B cell (primary cell): ENCODE results near the gene STX18. TPM values are rescaled to one million over a fixed set of nuclear protein-coding genes. Genes with fewer than 3 reads are reported as not detected.
"Not testable (repeated sequence)": the region's sequence is repeated elsewhere in the genome, so short reads cannot be mapped to it uniquely, and the experiment has no call there.

ENCODE experiments used
- ATAC-seq: fragments of 200-7000 bp; cut with Tn5 transposase; one replicate; pipeline ENCODE4 v1.10.0; 2021; ENCODE audit warnings: low read depth, mild to moderate bottlenecking, moderate number of reproducible peaks, moderate library complexity
- CTCF ChIA-PET: fragments of 350-600 bp; sonication (Branson Sonifier 250); formaldehyde crosslinking; loops from one replicate; lab custom pipeline; 2021; ENCODE audit warnings: antibody characterized with exemption, inconsistent platforms; lab: Charles Lee
- POLR2A ChIA-PET: fragments of 350-600 bp; sonication (Branson Sonifier 250); formaldehyde crosslinking; loops from one replicate; lab custom pipeline; 2021; ENCODE audit warnings: antibody characterized with exemption; lab: Charles Lee
- DNase-seq: peaks from one replicate; pipeline ENCODE4 v3.0.0; 2013
- H2AFZ ChIP-seq: 2 replicates; pipeline ENCODE4 v1.6.1; 2012; ENCODE audit warnings: mild to moderate bottlenecking, low read depth, low read length; ENCODE audit not compliant: insufficient read depth, poor library complexity, severe bottlenecking
- H3K27ac ChIP-seq, 2 donors: 1 replicate in 1 of 2; 2 replicates in 1 of 2; pipeline ENCODE4 v1.5.1; 2012 to 2013; ENCODE audit warnings: low read length in 2 of 2, mild to moderate bottlenecking in 2 of 2, moderate library complexity in 1 of 2
- H3K27me3 ChIP-seq, 4 experiments: fragments of 200-600 bp in 1 of 4; sonication (generic) in 1 of 4; replicated peaks in 1 of 4; 1 replicate in 2 of 4; 2 replicates in 2 of 4; pipeline versions ENCODE4 v1.6.1 to v1.7.0; 2013 to 2016; ENCODE audit warnings: low read length in 3 of 4, mild to moderate bottlenecking in 2 of 4, mixed read lengths in 1 of 4, moderate library complexity in 1 of 4; ENCODE audit not compliant: insufficient read depth in 4 of 4, control insufficient read depth in 3 of 4; ENCODE audit errors: control extremely low read depth in 1 of 4
- H3K36me3 ChIP-seq, 2 experiments: replicated peaks in 1 of 2; 1 replicate in 1 of 2; 2 replicates in 1 of 2; pipeline versions ENCODE4 v1.6.1 to v1.7.1; 2013; ENCODE audit warnings: low read length in 1 of 2; ENCODE audit not compliant: insufficient read depth in 2 of 2, control insufficient read depth in 1 of 2; ENCODE audit errors: control extremely low read depth in 1 of 2, extremely low read depth in 1 of 2
- H3K4me1 ChIP-seq, 2 donors: fragments of 200-600 bp in 1 of 2; sonication (generic) in 1 of 2; 1 replicate in 1 of 2; 2 replicates in 1 of 2; pipeline versions ENCODE4 v1.5.1 to v1.6.1; 2013 to 2017; ENCODE audit warnings: low read length in 2 of 2; ENCODE audit not compliant: control insufficient read depth in 2 of 2, insufficient read depth in 2 of 2
- H3K4me2 ChIP-seq: replicated peaks from 2 replicates; pipeline ENCODE3; 2012; ENCODE audit warnings: mild to moderate bottlenecking, low read depth, low read length; ENCODE audit not compliant: poor library complexity, severe bottlenecking
- H3K4me3 ChIP-seq, 5 experiments: fragments of 200-600 bp in 1 of 5; sonication (generic) in 1 of 5; 1 replicate in 3 of 5; 2 replicates in 2 of 5; pipeline versions ENCODE4 v1.5.1 to v1.7.0; 2011 to 2016; ENCODE audit warnings: low read length in 4 of 5, mild to moderate bottlenecking in 4 of 5, low read depth in 2 of 5, control low read depth in 1 of 5, moderate library complexity in 1 of 5; ENCODE audit not compliant: insufficient read depth in 1 of 5; ENCODE audit errors: control extremely low read depth in 1 of 5, extremely low read depth in 1 of 5
- H3K79me2 ChIP-seq: fragments of 200-600 bp; sonication (generic); one replicate; pipeline ENCODE4 v1.6.0; 2016; ENCODE audit warnings: low read length; ENCODE audit not compliant: control insufficient read depth, insufficient read depth
- H3K9ac ChIP-seq: fragments of 200-600 bp; sonication (generic); 2 replicates; pipeline ENCODE4 v1.6.1; 2017; ENCODE audit warnings: mild to moderate bottlenecking, low read length, moderate library complexity
- H3K9me3 ChIP-seq, 3 donors: one replicate each; pipeline versions ENCODE4 v1.6.1 to v1.7.1; 2013; ENCODE audit warnings: low read length in 2 of 3; ENCODE audit not compliant: control insufficient read depth in 2 of 3, insufficient read depth in 1 of 3; ENCODE audit errors: control extremely low read depth in 1 of 3
- H4K20me1 ChIP-seq: 2 replicates; pipeline ENCODE4 v1.6.0; 2012; ENCODE audit warnings: mild to moderate bottlenecking, low read length; ENCODE audit not compliant: insufficient read depth, control insufficient read depth, poor library complexity, severe bottlenecking
- H3K27ac Mint-ChIP-seq: one replicate; pipeline ENCODE4 v1.8.0; 2021; ENCODE audit warnings: mixed read lengths
- H3K27me3 Mint-ChIP-seq: one replicate; pipeline ENCODE4 v1.8.0; 2021; ENCODE audit warnings: mixed read lengths
- H3K4me1 Mint-ChIP-seq: one replicate; pipeline ENCODE4 v1.8.0; 2021; ENCODE audit warnings: mixed read lengths
- H3K4me3 Mint-ChIP-seq: one replicate; pipeline ENCODE4 v1.8.0; 2021; ENCODE audit warnings: mixed read lengths
- H3K9me3 Mint-ChIP-seq: one replicate; pipeline ENCODE4 v1.8.0; 2022; ENCODE audit warnings: mixed read lengths; ENCODE audit not compliant: insufficient read depth
- CTCF ChIP-seq: fragments of 200-600 bp; IDR thresholded peaks from one replicate; pipeline ENCODE4 v1.8.0; 2022; ENCODE audit warnings: antibody characterized with exemption, mild to moderate bottlenecking
- EZH2 ChIP-seq: IDR thresholded peaks from 2 replicates; pipeline ENCODE4 v1.6.1; 2012; ENCODE audit warnings: borderline replicate concordance, low read depth, mild to moderate bottlenecking, moderate library complexity, low read length; ENCODE audit not compliant: insufficient read depth, poor library complexity, severe bottlenecking
- WGBS: methylation state at CpG from one replicate; pipeline ENCODE4 v1.1.5; 2013; ENCODE audit warnings: missing lambda C conversion rate; ENCODE audit not compliant: insufficient coverage; 5-methylcytosine and 5-hydroxymethylcytosine counted together
- intact Hi-C: fragments of 100-400 bp; cut with micrococcal nuclease; formaldehyde crosslinking; loops from one replicate; pipeline ENCODE4 v1.10.0; 2022
- polyA plus RNA-seq: library from polyadenylated mRNA; depleted of rRNA; stranded (reverse); fragments of >200 nt; gene quantifications from 2 replicates; pipeline ENCODE4 v1.2.3, GENCODE V29; 2012
- total RNA-seq, 2 donors: library from RNA; stranded (reverse); fragments of 120-200 nt in 1 of 2; gene quantifications; 1 replicate in 1 of 2; 2 replicates in 1 of 2; pipeline versions ENCODE4 v1.2.3 to v1.2.4, GENCODE V29; 2013 to 2022

STX18 gene
- total and polyA plus RNA-seq, 2 donors (not counting 1 experiment from before 2014, with no cell fraction given), result 20.3 to 33.6 TPM

- no peaks in the 10 kb centered on the region for H3K27me3 Mint-ChIP-seq
- H3K27me3 ChIP-seq, result no peaks in the 10 kb centered on the region
- no peak overlapping the region for H3K27ac Mint-ChIP-seq
- peaks cover 0 to 35% of the 10 kb centered on the region in 2 experiments for H3K36me3 ChIP-seq
- ChIA-PET CTCF (interaction anchor here (1.4 kb wide), 1 partner anchor 17 kb away, joined by 4 read pairs; no protein-coding TSS in a partner anchor), POLR2A (no interaction called here)
- no peak overlapping the region for H3K9ac ChIP-seq
- no peak for TF ChIP-seq EZH2
- no peak for TF ChIP-seq CTCF
- no peaks in the 10 kb centered on the region for H3K4me1 Mint-ChIP-seq
- DNase-seq, result no peak
- no peaks in the 10 kb centered on the region for H3K4me1 ChIP-seq
- no peak overlapping the region for H3K4me3 Mint-ChIP-seq
- peaks cover 18% of the 10 kb centered on the region for H3K79me2 ChIP-seq
- H3K9me3 Mint-ChIP-seq, result no peaks in the 10 kb centered on the region
- intact Hi-C loops, result no loop called here
- no peaks in the 10 kb centered on the region for H3K9me3 ChIP-seq
- no peak overlapping the region for H2AFZ ChIP-seq
- H4K20me1 ChIP-seq, result peaks cover 11% of the 10 kb centered on the region
- no peak overlapping the region for H3K4me2 ChIP-seq
- no peak overlapping the region for H3K4me3 ChIP-seq
- no peak for ATAC-seq
- WGBS, result 94% methylated on average over 2 of the region's 3 CpGs
- H3K27ac ChIP-seq, result no peak overlapping the region
Observed at GRCh38 chr4:4471195-4471594, 70.7 kb downstream of the STX18 start.

- Mint-ChIP-seq H3K27ac (no peak overlapping the region), H3K4me3 (no peak overlapping the region), H3K9me3 (no peaks in the 10 kb centered on the region), H3K27me3 (no peaks in the 10 kb centered on the region), H3K4me1 (no peaks in the 10 kb centered on the region)
- ATAC-seq, result no peak
- Histone ChIP-seq H3K4me1 (no peaks in the 10 kb centered on the region), H3K36me3 (peaks cover 2 to 45% of the 10 kb centered on the region in 2 experiments), H2AFZ (no peak overlapping the region), H3K9me3 (no peaks in the 10 kb centered on the region), H3K9ac (no peak overlapping the region), H3K4me2 (no peak overlapping the region), H4K20me1 (peaks cover 11% of the 10 kb centered on the region), H3K4me3 (no peak overlapping the region), H3K27me3 (no peaks in the 10 kb centered on the region), H3K79me2 (peaks cover 10% of the 10 kb centered on the region), H3K27ac (no peak overlapping the region)
- ChIA-PET POLR2A (no interaction called here), CTCF (no interaction called here)
- no peak for TF ChIP-seq CTCF
- TF ChIP-seq EZH2, result no peak
- intact Hi-C loops, result no loop called here
- no peak for DNase-seq
- no CpG with 5 or more reads among the region's 3 CpGs for WGBS
Observed at GRCh38 chr4:4470208-4470607, 71.6 kb downstream of the STX18 start.

- H3K36me3 ChIP-seq, result peaks cover 2 to 42% of the 10 kb centered on the region in 2 experiments
- H3K79me2 ChIP-seq, intact Hi-C loops, H3K4me1 ChIP-seq, H3K9ac ChIP-seq, H3K27me3 ChIP-seq, H3K4me3 ChIP-seq, H3K9me3 ChIP-seq, POLR2A ChIA-PET, H3K4me3 Mint-ChIP-seq, ATAC-seq, H4K20me1 ChIP-seq, H3K4me1 Mint-ChIP-seq, H3K4me2 ChIP-seq, H3K27me3 Mint-ChIP-seq, H2AFZ ChIP-seq, H3K9me3 Mint-ChIP-seq, H3K27ac ChIP-seq, H3K27ac Mint-ChIP-seq, CTCF ChIA-PET, DNase-seq: not testable (repeated sequence)
- no CpG with 5 or more reads among the region's 3 CpGs for WGBS
Observed at GRCh38 chr4:4465238-4465637, 76.6 kb downstream of the STX18 start.
